Neural cell (in vitro differentiated cells): Measurements from ENCODE around the gene STX18. TPM values are rescaled to one million over a fixed set of nuclear protein-coding genes. Genes with fewer than 3 reads are reported as not detected.

Experiments
- H2AFZ ChIP-seq: fragments of 200-600, 300-800 bp; sonication (generic), shearing (Covaris generic); 2 replicates; pipeline ENCODE4 v1.6.0; 2014; ENCODE audit warnings: low read depth, mild to moderate bottlenecking, antibody characterized with exemption, low read length, moderate library complexity
- H3F3A ChIP-seq: fragments of 200-600 bp; shearing (Covaris generic); 2 replicates; pipeline ENCODE4 v1.6.1; 2016; ENCODE audit warnings: mild to moderate bottlenecking, moderate library complexity, mixed read lengths, antibody characterized with exemption, low read length; ENCODE audit not compliant: insufficient read depth, poor library complexity, severe bottlenecking
- H3K27ac ChIP-seq: fragments of 200-600, 300-800 bp; sonication (generic), shearing (Covaris generic); 2 replicates; pipeline ENCODE4 v1.5.1; 2014; ENCODE audit warnings: mild to moderate bottlenecking, low read length, moderate library complexity
- H3K27me3 ChIP-seq: fragments of 300-800, 200-600 bp; sonication (generic), shearing (Covaris generic); 2 replicates; pipeline ENCODE4 v1.6.0; 2014; ENCODE audit warnings: mild to moderate bottlenecking, low read depth, low read length, moderate library complexity; ENCODE audit not compliant: insufficient read depth
- H3K36me3 ChIP-seq: fragments of 300-800, 200-600 bp; sonication (generic), shearing (Covaris generic); 2 replicates; pipeline ENCODE4 v1.5.1; 2014; ENCODE audit warnings: mild to moderate bottlenecking, antibody characterized with exemption, low read length, moderate library complexity; ENCODE audit not compliant: insufficient read depth
- H3K4me2 ChIP-seq: fragments of 300-800, 200-600 bp; sonication (generic), shearing (Covaris generic); 2 replicates; pipeline ENCODE4 v1.6.0; 2014; ENCODE audit warnings: mild to moderate bottlenecking, low read length
- H3K4me3 ChIP-seq: fragments of 300-800, 200-600 bp; sonication (generic), shearing (Covaris generic); 2 replicates; pipeline ENCODE4 v1.5.1; 2014; ENCODE audit warnings: mild to moderate bottlenecking, low read length, moderate library complexity
- H3K79me2 ChIP-seq: fragments of 200-600 bp; shearing (Covaris generic); replicated peaks from 2 replicates; pipeline ENCODE4 v1.6.0; 2014; ENCODE audit warnings: mild to moderate bottlenecking, low read length, moderate library complexity; ENCODE audit not compliant: insufficient read depth
- H3K9ac ChIP-seq: fragments of 300-800, 200-600 bp; sonication (generic), shearing (Covaris generic); 2 replicates; pipeline ENCODE4 v1.6.1; 2016; ENCODE audit warnings: mild to moderate bottlenecking, low read length, mixed read lengths
- H3K9me2 ChIP-seq: fragments of 200-600 bp; shearing (Covaris generic); 2 replicates; pipeline ENCODE4 v1.6.1; 2016; ENCODE audit warnings: mild to moderate bottlenecking, low read length, mixed read lengths; ENCODE audit not compliant: insufficient read depth
- H3K9me3 ChIP-seq: fragments of 200-600, 300-800 bp; sonication (generic), shearing (Covaris generic); 2 replicates; pipeline ENCODE4 v1.6.1; 2016; ENCODE audit warnings: mild to moderate bottlenecking, mixed run types, low read length, moderate library complexity, mixed read lengths
- H4K20me1 ChIP-seq: fragments of 200-600 bp; shearing (Covaris generic); 2 replicates; pipeline ENCODE4 v1.6.1; 2016; ENCODE audit warnings: mild to moderate bottlenecking, mixed run types; ENCODE audit not compliant: insufficient read depth
- EP300 ChIP-seq: fragments of 450-650 bp; conservative IDR thresholded peaks from 2 replicates; pipeline ENCODE4 v1.6.1; 2014; ENCODE audit warnings: antibody characterized with exemption, mild to moderate bottlenecking, moderate library complexity; ENCODE audit not compliant: poor library complexity, severe bottlenecking
- EZH2 ChIP-seq: fragments of 200-600, 300-800 bp; shearing (Covaris generic), sonication (generic); IDR thresholded peaks from 2 replicates; pipeline ENCODE4 v1.6.1; 2014; ENCODE audit warnings: antibody characterized with exemption, low read length, borderline replicate concordance, mild to moderate bottlenecking; ENCODE audit not compliant: insufficient read depth, poor library complexity, severe bottlenecking
- MXI1 ChIP-seq: fragments of 450-650 bp; conservative IDR thresholded peaks from 2 replicates; pipeline ENCODE4 v1.6.1; 2014; ENCODE audit warnings: antibody characterized with exemption, mild to moderate bottlenecking; ENCODE audit not compliant: poor library complexity, severe bottlenecking
- POLR2AphosphoS5 ChIP-seq: IDR thresholded peaks from 2 replicates; pipeline ENCODE4 v1.6.1; 2012
- RAD21 ChIP-seq: fragments of 450-650 bp; conservative IDR thresholded peaks from 2 replicates; pipeline ENCODE4 v1.6.1; 2014; ENCODE audit warnings: antibody characterized with exemption, mild to moderate bottlenecking, moderate library complexity
- SMC3 ChIP-seq: fragments of 450-650 bp; conservative IDR thresholded peaks from 2 replicates; pipeline ENCODE4 v1.6.1; 2014; ENCODE audit warnings: antibody characterized with exemption, mild to moderate bottlenecking, moderate library complexity; ENCODE audit not compliant: poor library complexity
- TAF1 ChIP-seq: IDR thresholded peaks from 2 replicates; pipeline ENCODE4 v1.6.1; 2012; ENCODE audit warnings: low read depth
- polyA plus RNA-seq: library from polyadenylated mRNA; depleted of rRNA; stranded (reverse); fragments of >200 nt; gene quantifications from 2 replicates; pipeline ENCODE4 v1.2.3, GENCODE V29; 2014
- TF ChIP-seq, protein P1 (sequence below): fragments of 450-650 bp; IDR thresholded peaks from 2 replicates; pipeline ENCODE4 v1.5.1; 2014; ENCODE audit warnings: antibody characterized with exemption, mild to moderate bottlenecking, moderate library complexity; ENCODE audit not compliant: poor library complexity, severe bottlenecking
- TF ChIP-seq, protein P2 (sequence below): IDR thresholded peaks from 2 replicates; pipeline ENCODE4 v1.6.1; 2012; ENCODE audit warnings: borderline replicate concordance

The STX18 gene
- polyA plus RNA-seq, 1 donor from 2014 or later: 64.5 TPM

DNA sequence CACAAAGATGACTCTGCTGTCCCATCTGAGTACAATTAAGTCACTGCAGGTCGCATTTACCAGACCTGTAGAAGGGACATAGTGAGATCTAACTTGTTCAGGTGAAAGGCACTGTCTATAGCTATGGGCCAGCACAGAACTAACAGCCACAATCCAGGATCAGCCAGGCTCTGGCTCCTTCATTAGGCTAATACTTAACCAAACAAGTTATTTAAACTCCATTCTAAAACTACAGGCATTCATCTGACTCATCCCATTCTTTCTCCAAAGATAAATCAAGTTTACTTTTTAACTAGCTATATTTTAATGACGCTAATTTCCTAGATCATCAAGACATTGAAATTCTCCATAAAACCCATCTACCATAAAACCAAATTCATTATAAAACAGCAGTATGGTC lies 62.5 kb downstream of the STX18 start:
- Histone ChIP-seq H3K36me3 (no peaks in the 10 kb centered on the region), H2AFZ (no peak overlapping the region), H4K20me1 (no peaks in the 10 kb centered on the region), H3K27ac (no peak overlapping the region), H3K9ac (no peak overlapping the region), H3F3A (peaks cover 7% of the 10 kb centered on the region), H3K27me3 (no peaks in the 10 kb centered on the region), H3K9me3 (no peaks in the 10 kb centered on the region), H3K4me2 (no peak overlapping the region), H3K4me3 (no peak overlapping the region), H3K79me2 (no peaks in the 10 kb centered on the region), H3K9me2 (no peaks in the 10 kb centered on the region)
- TF ChIP-seq EZH2: no peak
- TF ChIP-seq TAF1: no peak
- TF ChIP-seq RAD21: no peak
- TF ChIP-seq EP300: no peak
- TF ChIP-seq, protein P1, sequence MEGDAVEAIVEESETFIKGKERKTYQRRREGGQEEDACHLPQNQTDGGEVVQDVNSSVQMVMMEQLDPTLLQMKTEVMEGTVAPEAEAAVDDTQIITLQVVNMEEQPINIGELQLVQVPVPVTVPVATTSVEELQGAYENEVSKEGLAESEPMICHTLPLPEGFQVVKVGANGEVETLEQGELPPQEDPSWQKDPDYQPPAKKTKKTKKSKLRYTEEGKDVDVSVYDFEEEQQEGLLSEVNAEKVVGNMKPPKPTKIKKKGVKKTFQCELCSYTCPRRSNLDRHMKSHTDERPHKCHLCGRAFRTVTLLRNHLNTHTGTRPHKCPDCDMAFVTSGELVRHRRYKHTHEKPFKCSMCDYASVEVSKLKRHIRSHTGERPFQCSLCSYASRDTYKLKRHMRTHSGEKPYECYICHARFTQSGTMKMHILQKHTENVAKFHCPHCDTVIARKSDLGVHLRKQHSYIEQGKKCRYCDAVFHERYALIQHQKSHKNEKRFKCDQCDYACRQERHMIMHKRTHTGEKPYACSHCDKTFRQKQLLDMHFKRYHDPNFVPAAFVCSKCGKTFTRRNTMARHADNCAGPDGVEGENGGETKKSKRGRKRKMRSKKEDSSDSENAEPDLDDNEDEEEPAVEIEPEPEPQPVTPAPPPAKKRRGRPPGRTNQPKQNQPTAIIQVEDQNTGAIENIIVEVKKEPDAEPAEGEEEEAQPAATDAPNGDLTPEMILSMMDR: no peak
- TF ChIP-seq MXI1: no peak
- TF ChIP-seq, protein P2, sequence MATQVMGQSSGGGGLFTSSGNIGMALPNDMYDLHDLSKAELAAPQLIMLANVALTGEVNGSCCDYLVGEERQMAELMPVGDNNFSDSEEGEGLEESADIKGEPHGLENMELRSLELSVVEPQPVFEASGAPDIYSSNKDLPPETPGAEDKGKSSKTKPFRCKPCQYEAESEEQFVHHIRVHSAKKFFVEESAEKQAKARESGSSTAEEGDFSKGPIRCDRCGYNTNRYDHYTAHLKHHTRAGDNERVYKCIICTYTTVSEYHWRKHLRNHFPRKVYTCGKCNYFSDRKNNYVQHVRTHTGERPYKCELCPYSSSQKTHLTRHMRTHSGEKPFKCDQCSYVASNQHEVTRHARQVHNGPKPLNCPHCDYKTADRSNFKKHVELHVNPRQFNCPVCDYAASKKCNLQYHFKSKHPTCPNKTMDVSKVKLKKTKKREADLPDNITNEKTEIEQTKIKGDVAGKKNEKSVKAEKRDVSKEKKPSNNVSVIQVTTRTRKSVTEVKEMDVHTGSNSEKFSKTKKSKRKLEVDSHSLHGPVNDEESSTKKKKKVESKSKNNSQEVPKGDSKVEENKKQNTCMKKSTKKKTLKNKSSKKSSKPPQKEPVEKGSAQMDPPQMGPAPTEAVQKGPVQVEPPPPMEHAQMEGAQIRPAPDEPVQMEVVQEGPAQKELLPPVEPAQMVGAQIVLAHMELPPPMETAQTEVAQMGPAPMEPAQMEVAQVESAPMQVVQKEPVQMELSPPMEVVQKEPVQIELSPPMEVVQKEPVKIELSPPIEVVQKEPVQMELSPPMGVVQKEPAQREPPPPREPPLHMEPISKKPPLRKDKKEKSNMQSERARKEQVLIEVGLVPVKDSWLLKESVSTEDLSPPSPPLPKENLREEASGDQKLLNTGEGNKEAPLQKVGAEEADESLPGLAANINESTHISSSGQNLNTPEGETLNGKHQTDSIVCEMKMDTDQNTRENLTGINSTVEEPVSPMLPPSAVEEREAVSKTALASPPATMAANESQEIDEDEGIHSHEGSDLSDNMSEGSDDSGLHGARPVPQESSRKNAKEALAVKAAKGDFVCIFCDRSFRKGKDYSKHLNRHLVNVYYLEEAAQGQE: no peak

DNA sequence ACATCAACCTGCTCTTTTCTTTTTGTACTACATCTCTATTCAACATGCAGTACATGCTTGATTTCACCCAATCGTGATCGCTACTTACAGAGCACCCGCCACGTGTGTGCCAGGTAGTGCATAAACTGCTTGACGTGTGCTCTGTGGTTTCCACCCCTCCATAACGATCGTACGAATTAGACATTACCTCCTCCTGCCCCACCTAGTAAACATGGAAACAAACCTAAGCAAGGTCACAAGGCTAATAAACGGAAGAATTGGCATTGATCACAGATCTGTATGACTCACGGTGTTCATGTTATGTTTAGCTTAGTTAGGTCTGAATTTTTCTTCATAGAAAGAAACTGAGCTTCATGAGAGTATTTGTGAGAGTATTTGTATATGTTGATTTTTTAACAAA lies 64.1 kb downstream of the STX18 start:
- Histone ChIP-seq H3K9me3 (no peaks in the 10 kb centered on the region), H3K4me2 (no peak overlapping the region), H3K9ac (no peak overlapping the region), H3K4me3 (no peak overlapping the region), H3K36me3 (no peaks in the 10 kb centered on the region), H4K20me1 (no peaks in the 10 kb centered on the region), H3K27me3 (no peaks in the 10 kb centered on the region), H2AFZ (no peak overlapping the region), H3K79me2 (no peaks in the 10 kb centered on the region), H3F3A (peaks cover 7% of the 10 kb centered on the region), H3K9me2 (no peaks in the 10 kb centered on the region), H3K27ac (no peak overlapping the region)
- TF ChIP-seq, protein P2: no peak
- TF ChIP-seq MXI1: no peak
- TF ChIP-seq, protein P1: no peak
- TF ChIP-seq SMC3: no peak
- TF ChIP-seq RAD21: no peak
- no peak for TF ChIP-seq EP300
- TF ChIP-seq EZH2: no peak
- TF ChIP-seq POLR2AphosphoS5: no peak
- TF ChIP-seq TAF1: no peak
